ENCODE data around the gene BRD3. TPM values are rescaled to one million over a fixed set of nuclear protein-coding genes. Genes with fewer than 3 reads are reported as not detected.
A peak's percentile ranks its signal among the peaks of the same experiment; 100 is the strongest.
"Not testable (repeated sequence)": the region's sequence is repeated elsewhere in the genome, so short reads cannot be mapped to it uniquely, and the experiment has no call there.

The BRD3 gene
- 0.66 and 3.8 TPM in 2 replicates for total RNA-seq (2014; rRNA removed; shearing (Covaris generic))

DNA sequence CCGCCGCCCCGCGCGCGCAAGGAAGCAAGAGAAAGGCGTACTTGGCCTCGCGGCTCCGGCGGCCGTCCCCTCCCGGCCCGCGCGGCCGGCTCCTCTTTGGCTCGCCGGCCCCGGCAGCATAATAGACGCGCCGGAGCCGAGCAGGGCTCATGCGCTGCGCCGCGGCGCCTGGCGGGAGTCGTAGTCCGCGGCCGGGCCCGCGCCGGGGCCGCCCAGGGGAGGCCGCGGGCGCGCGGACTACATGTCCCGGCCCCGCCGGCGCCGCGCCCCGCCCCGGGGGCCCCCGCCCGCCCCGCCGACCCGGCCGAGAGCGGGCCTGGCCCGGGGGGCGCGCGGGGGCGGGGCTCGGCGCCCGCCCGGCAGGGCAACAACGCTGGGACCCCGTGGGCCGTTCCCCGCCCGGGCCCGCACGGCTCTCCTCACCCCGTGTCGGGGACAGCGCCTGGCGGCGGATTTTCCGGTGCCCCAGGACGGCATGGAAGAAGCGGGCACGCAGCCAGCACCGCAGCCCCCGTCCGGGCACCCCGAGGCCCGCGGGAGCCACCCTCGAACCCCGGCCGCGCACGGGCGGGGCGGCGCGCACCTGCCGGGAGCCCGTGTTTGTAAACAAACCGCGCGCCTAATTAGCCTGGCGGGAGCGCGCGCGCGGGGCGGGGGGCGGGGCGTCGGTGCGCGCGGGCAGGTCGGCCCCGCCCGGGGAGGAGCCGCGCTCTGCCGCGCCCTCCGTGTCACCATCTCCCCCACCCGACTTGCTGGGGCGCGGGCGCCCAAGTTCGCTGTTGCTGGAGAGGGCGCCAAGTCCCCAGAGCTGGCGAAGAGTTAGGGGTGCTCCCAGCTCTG, at the start of gene BRD3:
Gene BRD3, minus strand, starts transcription at position 123 of the 840 bp plus-strand sequence. CDS start 14,549 bp downstream, outside the sequence.
- Histone ChIP-seq H3K36me3 (peaks cover 11% of the 10 kb centered on the region; the same call in 1 of the 2 replicates), H3K4me1 (replicated peaks) (peaks cover 26% of the 10 kb centered on the region), H3K9me3 (replicated peaks) (peaks cover 5% of the 10 kb centered on the region; the same call in 1 of the 2 replicates), H3K4me3 (peak within 1 kb of the TSS; percentile 99), H3K27me3 (replicated peaks) (peaks cover 24% of the 10 kb centered on the region), H3K27ac (peak within 1 kb of the TSS; percentile 60)
- DNase-seq (ENCODE audit: low read depth in 1 of 2, low spot score in 2 of 2) = peak; percentile 77 to 80

DNA sequence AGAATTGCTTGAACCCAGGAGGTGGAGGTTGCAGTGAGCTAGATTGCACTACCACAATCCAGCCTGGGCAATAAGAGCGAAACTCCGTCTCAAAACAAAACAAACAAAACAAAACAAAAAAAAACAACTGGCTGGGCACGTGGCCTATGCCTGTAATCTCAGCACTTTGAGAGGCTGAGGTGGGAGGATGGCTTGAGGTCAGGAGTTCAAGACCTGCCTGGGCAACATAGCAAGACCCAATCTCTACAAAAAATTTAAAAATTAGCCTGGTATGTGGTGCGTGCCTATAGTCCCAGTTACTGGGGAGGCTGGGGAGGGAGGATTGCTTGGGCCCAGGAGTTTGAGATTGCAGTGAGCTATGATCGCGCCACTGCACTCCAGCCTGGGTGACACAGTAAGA, 44.7 kb upstream of the BRD3 start:
- Histone ChIP-seq H3K4me3 (no peak overlapping the region), H3K4me1 (replicated peaks) (no peaks in the 10 kb centered on the region), H3K9me3 (replicated peaks) (no peaks in the 10 kb centered on the region), H3K36me3 (no peaks in the 10 kb centered on the region), H3K27me3 (replicated peaks) (0 out of 2 replicates have a peak, but pooled peaks cover 3% of the 10 kb centered on the region), H3K27ac (no peak overlapping the region)
- no peak for DNase-seq (ENCODE audit: low read depth in 1 of 2, low spot score in 2 of 2)

DNA sequence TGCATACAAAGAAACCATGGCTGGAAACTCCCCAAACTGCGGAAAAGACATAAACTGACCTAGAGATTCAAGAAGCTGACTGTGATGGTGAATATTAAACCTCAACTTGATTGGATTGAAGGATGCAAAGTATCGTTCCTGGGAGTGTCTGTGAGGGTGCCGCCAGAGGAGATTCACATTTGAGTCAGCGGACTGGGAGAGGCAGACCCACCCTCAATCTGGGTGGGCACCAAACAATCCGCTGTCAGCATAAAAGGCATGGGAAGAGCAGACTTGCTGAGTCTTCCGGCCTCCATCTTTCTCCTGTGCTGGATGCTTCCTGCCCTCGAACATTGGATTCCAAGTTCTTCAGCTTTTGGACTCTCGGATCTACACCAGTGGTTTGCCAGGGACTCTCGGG, 43.2 kb upstream of the BRD3 start:
- Histone ChIP-seq H3K9me3 (replicated peaks) (no peaks in the 10 kb centered on the region), H3K27ac (no peak overlapping the region), H3K27me3 (replicated peaks) (0 out of 2 replicates have a peak, but pooled peaks cover 3% of the 10 kb centered on the region), H3K4me3 (no peak overlapping the region), H3K36me3 (no peaks in the 10 kb centered on the region), H3K4me1 (replicated peaks) (no peaks in the 10 kb centered on the region)
- no peak for DNase-seq (ENCODE audit: low read depth in 1 of 2, low spot score in 2 of 2)

DNA sequence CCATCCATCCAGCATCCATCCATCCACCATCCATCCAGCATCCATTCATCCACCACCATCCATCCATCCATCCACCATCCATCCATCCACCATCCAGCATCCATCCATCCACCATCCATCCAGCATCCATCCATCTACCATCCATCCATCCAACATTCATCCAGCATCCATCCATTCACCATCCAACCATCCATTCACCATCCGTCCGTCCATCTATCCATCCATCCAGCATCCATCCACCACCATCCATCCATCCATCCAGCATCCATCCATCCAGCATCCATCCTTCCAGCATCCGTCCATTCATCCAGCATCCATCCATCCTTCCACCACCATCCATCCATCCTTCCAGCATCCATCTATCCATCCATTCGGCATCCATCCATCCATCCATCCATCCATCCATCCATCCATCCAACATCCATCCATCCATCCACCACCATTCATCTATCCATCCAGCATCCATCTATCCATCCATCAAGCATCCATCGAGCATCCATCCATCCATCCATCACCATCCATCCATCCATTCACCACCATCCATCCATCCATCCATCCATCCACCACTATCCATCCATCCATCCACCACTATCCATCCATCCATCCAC, 35.7 kb upstream of the BRD3 start:
- Histone ChIP-seq H3K36me3 (no peaks in the 10 kb centered on the region), H3K4me3 (no peak overlapping the region), H3K27me3 (replicated peaks) (peaks cover 7% of the 10 kb centered on the region; the same call in 1 of the 2 replicates)

DNA sequence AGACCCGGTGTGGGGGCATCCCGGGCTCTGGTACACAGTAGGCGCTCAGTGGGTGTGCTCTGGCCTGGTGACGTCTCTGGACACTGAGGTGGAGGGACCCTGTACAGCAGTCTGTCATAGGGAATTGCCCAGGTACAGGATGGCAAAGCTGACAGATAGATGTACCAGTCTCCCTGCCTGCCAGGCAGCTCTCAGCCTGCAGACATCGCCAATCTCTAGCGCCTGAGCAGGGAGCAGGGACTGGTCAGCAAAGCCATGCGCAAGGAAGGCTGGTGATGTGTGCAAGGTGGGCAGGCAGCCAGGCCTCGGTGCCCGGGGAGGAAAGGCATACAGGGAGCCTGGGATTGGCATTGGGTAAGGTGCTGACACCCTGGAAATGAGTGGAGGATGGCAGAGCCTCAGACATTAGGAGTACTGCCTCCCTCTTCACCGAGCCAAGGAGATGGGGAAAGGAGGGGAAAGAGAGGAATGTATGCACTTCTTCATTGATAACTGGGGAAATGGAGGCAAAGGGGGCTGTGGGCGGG, 33.9 kb upstream of the BRD3 start:
- Histone ChIP-seq H3K27me3 (replicated peaks) (peaks cover 4% of the 10 kb centered on the region; the same call in 1 of the 2 replicates), H3K27ac (no peak overlapping the region), H3K9me3 (replicated peaks) (no peaks in the 10 kb centered on the region), H3K4me1 (replicated peaks) (no peaks in the 10 kb centered on the region), H3K36me3 (no peaks in the 10 kb centered on the region), H3K4me3 (no peak overlapping the region)
- no peak for DNase-seq (ENCODE audit: low read depth in 1 of 2, low spot score in 2 of 2)

More for the DNA sequence above, 35.7 kb upstream of the BRD3 start:
- Histone ChIP-seq H3K27ac (no peak overlapping the region), H3K9me3 (replicated peaks) (no peaks in the 10 kb centered on the region), H3K4me1 (replicated peaks) (no peaks in the 10 kb centered on the region)
- DNase-seq (ENCODE audit: low read depth in 1 of 2, low spot score in 2 of 2) = no peak

DNA sequence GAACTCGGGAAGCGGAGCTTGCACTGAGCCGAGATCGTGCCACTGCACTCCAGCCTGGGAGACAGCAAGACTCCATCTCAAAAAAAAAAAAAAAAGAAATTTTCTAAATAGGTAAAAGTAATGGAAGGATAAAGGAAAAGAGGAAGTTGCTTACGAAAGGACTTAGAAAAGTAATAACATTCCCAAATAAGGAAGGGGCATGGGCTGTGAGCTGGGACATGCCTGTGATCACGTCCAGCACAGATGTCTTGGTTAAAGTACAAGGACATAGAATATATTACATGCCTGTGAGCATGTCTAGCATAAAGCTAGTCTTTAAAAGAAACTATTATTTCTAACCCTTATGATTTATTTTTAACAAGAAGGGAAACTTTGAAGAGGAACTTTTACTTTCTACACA, 33.3 kb upstream of the BRD3 start:
- H3K27me3 ChIP-seq (replicated peaks); H3K9me3 ChIP-seq (replicated peaks); H3K36me3 ChIP-seq; H3K4me3 ChIP-seq; H3K4me1 ChIP-seq (replicated peaks); DNase-seq (ENCODE audit: low read depth in 1 of 2, low spot score in 2 of 2); H3K27ac ChIP-seq: not testable (repeated sequence)

DNA sequence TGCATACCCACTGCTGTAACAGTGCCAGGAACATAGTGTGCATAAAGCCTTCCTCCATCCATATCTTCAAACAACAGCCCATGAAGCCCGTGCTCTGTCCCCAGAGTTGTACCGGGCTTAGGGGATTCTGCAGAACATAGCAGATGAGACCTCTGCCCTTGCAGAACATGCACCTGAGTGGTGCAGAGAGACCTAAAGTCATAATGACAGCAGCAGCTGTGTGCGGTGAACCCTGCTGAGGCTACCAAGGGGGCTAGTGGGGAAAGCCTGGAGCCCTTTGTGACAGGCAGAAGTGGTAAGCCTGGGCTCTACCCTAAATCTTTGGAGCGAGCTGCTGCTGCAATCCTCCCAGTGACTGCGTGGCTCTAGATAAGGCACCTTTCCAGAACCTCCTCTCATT, 32.2 kb upstream of the BRD3 start:
- Histone ChIP-seq H3K4me3 (no peak overlapping the region), H3K9me3 (replicated peaks) (no peaks in the 10 kb centered on the region), H3K36me3 (no peaks in the 10 kb centered on the region), H3K4me1 (replicated peaks) (no peaks in the 10 kb centered on the region), H3K27ac (no peak overlapping the region), H3K27me3 (replicated peaks) (peaks cover 4% of the 10 kb centered on the region; the same call in 1 of the 2 replicates)
- no peak for DNase-seq (ENCODE audit: low read depth in 1 of 2, low spot score in 2 of 2)

DNA sequence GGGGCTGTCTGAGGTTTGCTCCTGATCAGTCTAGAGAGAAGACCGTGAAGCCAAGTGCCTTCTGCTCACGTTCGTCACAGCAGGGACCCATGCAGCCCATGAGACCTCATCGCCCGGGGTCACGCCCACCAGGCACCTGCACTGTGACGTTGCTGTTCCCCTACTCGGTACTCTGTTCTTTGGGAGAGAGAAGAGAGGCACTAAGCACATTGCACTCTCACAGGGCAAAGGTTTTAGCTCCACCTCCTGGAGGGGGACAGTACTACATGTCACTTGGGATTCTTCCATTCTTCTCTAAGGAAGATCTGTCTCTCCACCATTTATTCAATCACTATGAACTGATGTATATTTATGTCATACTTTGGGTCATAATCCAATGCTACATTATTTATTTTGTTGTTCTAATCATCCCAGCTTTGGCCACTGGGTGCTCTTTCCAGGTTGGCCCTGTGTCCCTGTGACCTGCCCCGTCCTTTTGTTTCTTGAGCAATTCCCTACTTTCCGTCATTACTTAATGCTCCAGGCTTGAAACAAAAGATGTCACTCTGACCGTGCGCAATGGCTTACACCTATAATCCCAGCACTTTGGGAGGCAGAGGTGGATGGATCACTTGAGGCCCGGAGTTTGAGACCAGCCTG, 31.4 kb upstream of the BRD3 start:
- peak in 1 of 2 experiments; percentile 37 for DNase-seq (ENCODE audit: low read depth in 1 of 2, low spot score in 2 of 2)
- no peaks in the 10 kb centered on the region for H3K36me3 ChIP-seq
- no peaks in the 10 kb centered on the region for H3K9me3 ChIP-seq (replicated peaks)
- no peak overlapping the region for H3K27ac ChIP-seq
- no peaks in the 10 kb centered on the region for H3K4me1 ChIP-seq (replicated peaks)
- no peak overlapping the region for H3K4me3 ChIP-seq
- H3K27me3 ChIP-seq (replicated peaks) = peaks cover 9% of the 10 kb centered on the region

DNA sequence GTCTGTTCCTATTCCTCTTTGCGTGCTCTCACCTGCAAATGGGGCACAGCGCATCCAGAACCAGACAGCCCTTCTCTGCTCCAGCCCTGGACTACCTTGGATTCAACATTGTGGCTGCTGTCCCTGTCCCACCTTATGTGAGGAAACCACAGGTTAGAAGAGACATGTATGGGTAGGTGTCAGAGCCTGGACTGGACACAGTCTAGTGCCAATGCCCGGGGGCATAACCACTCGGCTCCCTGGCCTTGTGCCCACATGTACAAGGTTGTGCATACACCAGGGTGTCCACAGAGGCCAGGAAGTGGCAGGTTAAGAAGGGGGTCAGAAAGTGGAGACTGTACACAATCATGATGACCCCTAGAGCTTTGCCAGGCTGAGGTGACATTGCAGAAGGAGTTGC, 22.1 kb upstream of the BRD3 start:
- H3K27me3 ChIP-seq (replicated peaks) = peaks cover 16% of the 10 kb centered on the region
- H3K36me3 ChIP-seq = no peaks in the 10 kb centered on the region
- no peak overlapping the region for H3K27ac ChIP-seq
- H3K4me1 ChIP-seq (replicated peaks) = no peaks in the 10 kb centered on the region
- no peak for DNase-seq (ENCODE audit: low read depth in 1 of 2, low spot score in 2 of 2)
- H3K4me3 ChIP-seq = no peak overlapping the region
- H3K9me3 ChIP-seq (replicated peaks) = no peaks in the 10 kb centered on the region

DNA sequence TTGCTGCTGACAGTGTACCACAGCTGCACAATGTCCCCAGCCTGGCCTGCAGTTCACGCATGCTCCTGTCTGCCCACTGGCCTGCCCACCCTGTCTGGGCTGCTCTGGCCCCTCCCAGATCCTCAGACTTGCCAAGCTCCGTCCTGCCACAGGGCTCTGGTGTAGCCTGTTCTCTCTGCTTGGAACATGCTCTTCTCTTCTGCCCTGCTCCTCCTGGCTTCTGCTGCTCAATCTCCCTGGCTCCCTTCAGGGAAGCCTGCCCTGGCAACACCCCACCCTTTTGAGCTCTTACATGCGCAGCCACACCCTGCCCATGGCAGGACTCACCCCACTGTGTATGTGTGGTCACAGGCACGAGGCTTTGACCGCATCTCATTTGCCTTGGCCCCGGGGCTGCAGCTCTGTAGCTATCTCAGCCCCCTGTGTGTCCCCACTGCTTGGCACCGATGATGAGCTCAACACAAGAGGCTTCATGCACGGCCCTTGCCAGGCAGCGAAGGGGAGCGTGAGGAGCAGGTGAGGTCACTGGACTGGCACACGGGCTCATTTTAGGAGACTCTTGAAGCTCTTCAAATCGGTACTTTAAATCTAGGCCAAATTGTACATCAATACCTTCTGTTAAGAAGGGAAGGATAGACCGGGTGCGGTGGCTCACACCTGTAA, 20.4 kb upstream of the BRD3 start:
- Histone ChIP-seq H3K27me3 (replicated peaks) (peaks cover 9% of the 10 kb centered on the region; the same call in 1 of the 2 replicates), H3K36me3 (no peaks in the 10 kb centered on the region), H3K27ac (no peak overlapping the region), H3K9me3 (replicated peaks) (no peaks in the 10 kb centered on the region), H3K4me1 (replicated peaks) (no peaks in the 10 kb centered on the region), H3K4me3 (no peak overlapping the region)
- no peak for DNase-seq (ENCODE audit: low read depth in 1 of 2, low spot score in 2 of 2)

DNA sequence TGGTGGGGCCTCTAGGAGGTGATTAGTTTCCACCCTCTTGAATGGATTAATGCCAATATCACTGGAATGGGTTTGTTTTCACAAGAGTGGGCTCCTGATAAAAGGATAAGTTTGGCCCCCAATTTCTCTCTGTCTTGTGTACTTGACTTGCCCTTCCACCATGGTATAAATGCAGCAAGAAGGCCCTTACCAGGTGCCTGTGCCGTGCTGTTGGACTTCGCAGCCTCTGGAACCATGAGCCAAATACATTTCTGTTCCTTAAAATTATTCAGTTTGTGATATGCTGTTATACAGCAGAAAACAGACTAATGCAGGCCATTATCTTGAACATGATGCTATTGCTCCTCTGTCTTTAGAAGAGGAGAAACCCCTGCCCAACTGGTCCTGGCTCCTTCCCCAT, 17.8 kb upstream of the BRD3 start:
- Histone ChIP-seq H3K36me3 (no peaks in the 10 kb centered on the region), H3K27ac (no peak overlapping the region), H3K9me3 (replicated peaks) (no peaks in the 10 kb centered on the region), H3K4me1 (replicated peaks) (no peaks in the 10 kb centered on the region), H3K27me3 (replicated peaks) (0 out of 2 replicates have a peak, but pooled peaks cover 5% of the 10 kb centered on the region), H3K4me3 (no peak overlapping the region)
- no peak for DNase-seq (ENCODE audit: low read depth in 1 of 2, low spot score in 2 of 2)

DNA sequence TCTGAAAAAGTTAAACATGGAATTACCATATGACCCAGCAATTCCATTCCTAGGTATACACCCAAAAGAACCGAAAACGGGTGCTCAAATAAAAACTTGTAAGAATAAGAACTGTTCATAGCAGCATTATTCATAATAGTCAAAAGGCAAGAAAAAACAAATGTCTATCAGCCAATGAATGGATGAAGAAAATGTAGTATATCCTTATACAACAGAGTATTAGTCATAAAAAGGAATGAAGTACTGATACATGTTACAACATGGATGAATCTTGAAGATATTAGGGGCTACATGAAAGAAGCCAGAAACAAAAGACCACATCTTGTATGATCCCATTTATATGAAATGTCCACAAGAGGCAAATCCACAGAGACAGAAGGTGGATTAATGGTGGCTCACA, 15.6 kb upstream of the BRD3 start:
- no peak overlapping the region for H3K4me3 ChIP-seq
- no peaks in the 10 kb centered on the region for H3K9me3 ChIP-seq (replicated peaks)
- 0 out of 2 replicates have a peak, but pooled peaks cover 5% of the 10 kb centered on the region for H3K27me3 ChIP-seq (replicated peaks)
- H3K4me1 ChIP-seq (replicated peaks) = no peaks in the 10 kb centered on the region
- no peaks in the 10 kb centered on the region for H3K36me3 ChIP-seq
- no peak overlapping the region for H3K27ac ChIP-seq
- DNase-seq (ENCODE audit: low read depth in 1 of 2, low spot score in 2 of 2) = no peak

DNA sequence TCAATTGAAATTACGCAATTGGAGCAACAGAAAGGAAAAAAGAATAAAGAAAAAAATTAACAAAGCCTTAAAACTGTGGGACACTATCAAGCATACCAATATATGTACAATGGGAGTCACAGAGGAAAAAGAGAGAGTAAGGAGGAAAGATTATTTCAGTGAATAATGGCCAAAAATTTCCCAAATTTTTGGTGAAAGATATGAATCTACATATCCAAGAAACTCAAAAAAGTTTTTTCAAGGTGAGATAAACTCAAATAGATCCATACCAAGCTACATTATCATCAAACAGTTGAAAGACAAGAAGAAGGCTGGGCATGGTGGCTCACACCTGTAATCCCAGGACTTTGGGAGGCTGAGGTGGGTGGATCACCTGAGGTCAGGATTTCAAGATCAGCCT, 8.8 kb upstream of the BRD3 start:
- no peaks in the 10 kb centered on the region for H3K9me3 ChIP-seq (replicated peaks)
- H3K4me3 ChIP-seq = no peak overlapping the region
- no peaks in the 10 kb centered on the region for H3K36me3 ChIP-seq
- no peaks in the 10 kb centered on the region for H3K4me1 ChIP-seq (replicated peaks)
- H3K27me3 ChIP-seq (replicated peaks) = no peaks in the 10 kb centered on the region
- H3K27ac ChIP-seq = no peak overlapping the region
- DNase-seq (ENCODE audit: low read depth in 1 of 2, low spot score in 2 of 2) = no peak

All from SJSA1 (cell line).